ENCODE data around the gene SEC11A. TPM values are rescaled to one million over a fixed set of nuclear protein-coding genes. Genes with fewer than 3 reads are reported as not detected.
"Not testable (repeated sequence)": the region's sequence is repeated elsewhere in the genome, so short reads cannot be mapped to it uniquely, and the experiment has no call there.

The SEC11A gene
- total RNA-seq, 4 donors from 2014 or later = 54.1 to 103 (median 72.8) TPM

DNA sequence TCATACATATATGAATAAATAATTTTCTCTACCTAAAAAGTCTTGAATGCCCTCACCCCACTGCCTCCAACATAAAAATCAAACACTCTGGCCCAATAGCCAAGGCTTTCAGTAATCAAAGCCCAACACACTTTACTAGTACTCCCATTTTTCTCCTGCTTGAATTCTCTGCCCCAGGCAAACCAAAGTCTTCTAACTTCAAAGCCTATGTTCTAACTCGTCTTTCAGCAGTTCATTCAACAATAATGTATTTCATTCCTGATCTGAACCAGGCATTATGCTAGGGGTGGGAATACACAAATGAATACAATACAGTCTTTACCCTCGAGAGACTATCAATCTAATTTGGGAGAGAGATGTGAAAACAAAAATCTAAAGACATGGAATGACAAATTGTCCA is 21.1 kb upstream of the SEC11A start:
- no peak for DNase-seq
- peaks cover 0 to 44% (median 5%) of the 10 kb centered on the region in 3 donors for H3K4me1 ChIP-seq
- no peak for TF ChIP-seq POLR2A (IDR thresholded peaks at IDR 0.05)
- TF ChIP-seq CTCF (IDR thresholded peaks at IDR 0.05) = no peak
- H3K27me3 ChIP-seq = no peaks in the 10 kb centered on the region
- H3K27ac ChIP-seq = no peak overlapping the region
- no peaks in the 10 kb centered on the region for H3K36me3 ChIP-seq
- H3K4me3 ChIP-seq = no peak overlapping the region
- 29 to 36% methylated on average over 2 of the region's 2 CpGs for WGBS, 2 donors
- no peaks in the 10 kb centered on the region for H3K9me3 ChIP-seq
- intact Hi-C loops (cut with DNase I) = no loop called here

- Histone ChIP-seq H3K4me1 (peaks cover 0 to 44% (median 5%) of the 10 kb centered on the region in 3 donors), H3K27ac (peak overlapping the region in 1 of 4 donors; percentile 88), H3K36me3 (no peaks in the 10 kb centered on the region), H3K4me3 (no peak overlapping the region), H3K9me3 (no peaks in the 10 kb centered on the region), H3K27me3 (no peaks in the 10 kb centered on the region)
- 69 to 82% methylated on average over 5 of the region's 5 CpGs for WGBS, 2 donors
- no peak for TF ChIP-seq POLR2A (IDR thresholded peaks at IDR 0.05)
- no peak for TF ChIP-seq CTCF (IDR thresholded peaks at IDR 0.05)
- no peak for DNase-seq
- intact Hi-C loops (cut with DNase I) = no loop called here
Measured at GRCh38 chr15:84736375-84736774, 20.4 kb upstream of the SEC11A start.

DNA sequence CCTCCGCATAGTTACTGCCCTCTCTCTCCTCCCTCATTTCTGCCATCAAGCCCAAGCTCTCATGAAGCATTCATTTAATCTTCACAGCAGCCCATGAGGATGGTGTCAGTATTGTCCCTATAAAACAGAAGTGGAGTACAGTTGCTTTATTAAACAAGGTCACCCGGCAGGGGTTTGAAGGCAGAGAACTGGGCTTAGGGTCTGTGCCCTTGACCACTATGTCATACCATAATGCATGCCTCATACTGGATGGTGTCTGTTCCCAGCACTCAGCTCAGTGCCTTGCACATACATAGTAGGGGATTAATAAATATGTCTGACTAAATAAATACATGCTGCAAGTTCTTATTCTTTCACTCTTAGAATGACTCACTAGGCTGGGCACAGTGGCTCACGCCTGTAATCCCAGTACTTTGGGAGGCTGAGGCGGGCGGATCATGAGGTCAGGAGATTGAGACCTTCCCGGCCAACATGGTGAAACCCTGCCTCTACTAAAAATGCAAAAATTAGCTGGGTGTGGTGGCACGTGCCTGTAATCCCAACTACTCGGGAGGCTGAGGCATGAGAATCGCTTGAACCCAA is 19.6 kb upstream of the SEC11A start:
- H3K9me3 ChIP-seq; H3K36me3 ChIP-seq; H3K27me3 ChIP-seq; DNase-seq; intact Hi-C loops (cut with DNase I): not testable (repeated sequence)
- H3K4me3 ChIP-seq = peak overlapping the region in 3 of 4 donors; percentile 26 to 49 (median 31)
- 15 to 38% methylated on average over 5 to 8 of the region's 9 CpGs for WGBS, 2 donors
- H3K27ac ChIP-seq = peak overlapping the region; percentile 71 to 88 (median 82)
- H3K4me1 ChIP-seq = peaks cover 0 to 40% (median 5%) of the 10 kb centered on the region in 3 donors

DNA sequence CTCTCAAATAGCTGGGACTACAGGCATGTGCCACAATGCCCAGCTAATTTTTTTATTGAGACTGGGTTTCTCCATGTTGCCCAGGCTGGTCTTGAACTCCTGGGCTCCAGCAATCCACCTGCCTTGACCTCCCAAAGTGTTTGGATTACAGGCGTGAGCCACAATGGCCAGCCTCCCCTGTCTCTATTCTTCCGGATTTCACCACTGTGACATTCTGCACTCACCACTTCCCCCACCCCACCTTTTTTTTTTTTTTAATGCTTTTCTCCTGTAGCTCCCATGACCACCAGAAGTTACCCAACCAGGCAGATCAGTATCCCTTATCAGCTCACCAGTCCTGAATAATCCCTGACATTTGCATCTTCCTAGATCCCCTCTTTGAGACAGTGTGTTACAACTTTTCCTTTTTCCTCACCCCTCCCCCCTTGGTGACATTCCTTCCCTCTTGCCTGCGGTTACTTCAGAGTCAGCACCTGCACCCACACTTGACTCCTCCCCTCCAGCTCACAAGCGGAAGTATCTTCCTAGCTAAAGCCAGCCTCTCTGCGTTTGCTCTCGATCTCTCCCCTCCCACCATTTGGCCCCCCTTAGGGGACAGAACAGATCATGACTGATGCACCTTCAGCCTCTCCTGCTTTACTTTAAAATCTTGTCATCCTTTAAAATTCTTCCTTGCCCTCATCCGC is 19.0 kb upstream of the SEC11A start:
- peaks cover 0 to 38% (median 5%) of the 10 kb centered on the region in 3 donors for H3K4me1 ChIP-seq
- no peaks in the 10 kb centered on the region for H3K36me3 ChIP-seq
- intact Hi-C loops (cut with DNase I) = no loop called here
- peak overlapping the region in 3 of 4 donors; percentile 26 to 49 (median 31) for H3K4me3 ChIP-seq
- peak; percentile 22 for DNase-seq
- no peaks in the 10 kb centered on the region for H3K27me3 ChIP-seq
- no peaks in the 10 kb centered on the region for H3K9me3 ChIP-seq
- TF ChIP-seq POLR2A (IDR thresholded peaks at IDR 0.05) (peak in 1 of 4 donors; percentile 13), CTCF (IDR thresholded peaks at IDR 0.05) (no peak)
- peak overlapping the region; percentile 71 to 88 (median 82) for H3K27ac ChIP-seq
- 23 to 26% methylated on average over 7 of the region's 7 CpGs for WGBS, 2 donors

- TF ChIP-seq CTCF (IDR thresholded peaks at IDR 0.05) = no peak
- TF ChIP-seq POLR2A (IDR thresholded peaks at IDR 0.05) = no peak
Measured at GRCh38 chr15:84731774-84732173, 15.8 kb upstream of the SEC11A start.

More at GRCh38 chr15:84731774-84732173, 15.8 kb upstream of the SEC11A start:
- intact Hi-C loops (cut with DNase I) = no loop called here
- H3K4me3 ChIP-seq = no peak overlapping the region
- H3K9me3 ChIP-seq = no peaks in the 10 kb centered on the region
- H3K27me3 ChIP-seq = no peaks in the 10 kb centered on the region
- no peak overlapping the region for H3K27ac ChIP-seq
- no peaks in the 10 kb centered on the region for H3K36me3 ChIP-seq
- DNase-seq = no peak
- H3K4me1 ChIP-seq = peaks cover 0 to 31% (median 5%) of the 10 kb centered on the region in 3 donors
